ENCODE data around the gene METTL21A.

GRCh38 chr2:207660994-207661393 lies 35.8 kb upstream of the METTL21A start:
- TF ChIP-seq CTCF (IDR thresholded peaks at IDR 0.05; ENCODE audit: low read depth, low read length) (no peak), EZH2phosphoT487 (IDR thresholded peaks at IDR 0.05; ENCODE audit: low read depth) (no peak)
